Breast epithelium (tissue), 3 donors: ENCODE results near the gene NXPH4.

Source experiments
- CTCF ChIP-seq, 3 donors: fragments of 450-650 bp; IDR thresholded peaks; one replicate each; pipeline ENCODE4 v1.5.1; 2016 to 2017; ENCODE audit warnings: antibody characterized with exemption in 3 of 3, mild to moderate bottlenecking in 3 of 3, moderate library complexity in 3 of 3
- POLR2A ChIP-seq: fragments of 450-650 bp; IDR thresholded peaks from one replicate; pipeline ENCODE4 v1.6.1; 2016; ENCODE audit warnings: antibody characterized with exemption, mild to moderate bottlenecking, moderate library complexity
- POLR2AphosphoS5 ChIP-seq, 3 donors: sonication (generic); formaldehyde crosslinking; IDR thresholded peaks; one replicate each; pipeline ENCODE4 v1.6.1; 2017; ENCODE audit warnings: antibody characterized with exemption in 3 of 3

DNA sequence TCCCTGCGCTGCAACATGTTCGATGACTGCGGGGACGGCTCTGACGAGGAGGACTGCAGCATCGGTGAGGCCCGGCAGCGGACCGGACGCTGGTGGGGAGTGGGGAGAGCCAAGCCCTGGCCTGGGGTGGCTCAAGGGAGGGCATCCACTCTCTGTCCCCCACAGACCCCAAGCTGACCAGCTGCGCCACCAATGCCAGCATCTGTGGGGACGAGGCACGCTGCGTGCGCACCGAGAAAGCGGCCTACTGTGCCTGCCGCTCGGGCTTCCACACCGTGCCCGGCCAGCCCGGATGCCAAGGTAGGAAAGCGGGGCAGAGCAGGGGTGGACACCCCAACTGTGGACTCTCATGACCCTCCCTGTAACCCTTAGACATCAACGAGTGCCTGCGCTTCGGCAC is 11.4 kb upstream of the NXPH4 start:
- no peak for TF ChIP-seq POLR2AphosphoS5 (IDR thresholded peaks at IDR 0.05)
- no peak for TF ChIP-seq CTCF (IDR thresholded peaks at IDR 0.05)
- no peak for TF ChIP-seq POLR2A
